ENCODE measurements around the gene DMD.

DNA sequence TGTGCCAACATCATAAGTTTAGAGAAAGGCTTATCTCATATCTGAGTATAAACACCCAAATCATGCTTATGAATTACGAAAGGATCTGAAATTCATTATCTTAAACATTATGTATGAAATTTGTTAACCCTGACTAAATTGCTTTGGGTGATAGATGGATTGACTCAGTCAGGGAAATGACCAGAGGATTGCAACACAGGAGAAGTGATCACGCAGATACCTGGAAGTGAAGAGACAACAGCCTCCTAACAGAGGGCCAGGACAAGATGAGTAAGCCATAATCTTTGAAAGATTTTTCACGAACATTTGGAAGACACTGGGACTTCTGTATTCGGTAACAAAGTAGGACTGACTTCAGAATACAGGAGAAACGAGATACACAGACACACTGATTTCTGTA is 363.4 kb downstream of the DMD start:
- TF ChIP-seq, protein P1, sequence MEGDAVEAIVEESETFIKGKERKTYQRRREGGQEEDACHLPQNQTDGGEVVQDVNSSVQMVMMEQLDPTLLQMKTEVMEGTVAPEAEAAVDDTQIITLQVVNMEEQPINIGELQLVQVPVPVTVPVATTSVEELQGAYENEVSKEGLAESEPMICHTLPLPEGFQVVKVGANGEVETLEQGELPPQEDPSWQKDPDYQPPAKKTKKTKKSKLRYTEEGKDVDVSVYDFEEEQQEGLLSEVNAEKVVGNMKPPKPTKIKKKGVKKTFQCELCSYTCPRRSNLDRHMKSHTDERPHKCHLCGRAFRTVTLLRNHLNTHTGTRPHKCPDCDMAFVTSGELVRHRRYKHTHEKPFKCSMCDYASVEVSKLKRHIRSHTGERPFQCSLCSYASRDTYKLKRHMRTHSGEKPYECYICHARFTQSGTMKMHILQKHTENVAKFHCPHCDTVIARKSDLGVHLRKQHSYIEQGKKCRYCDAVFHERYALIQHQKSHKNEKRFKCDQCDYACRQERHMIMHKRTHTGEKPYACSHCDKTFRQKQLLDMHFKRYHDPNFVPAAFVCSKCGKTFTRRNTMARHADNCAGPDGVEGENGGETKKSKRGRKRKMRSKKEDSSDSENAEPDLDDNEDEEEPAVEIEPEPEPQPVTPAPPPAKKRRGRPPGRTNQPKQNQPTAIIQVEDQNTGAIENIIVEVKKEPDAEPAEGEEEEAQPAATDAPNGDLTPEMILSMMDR (IDR thresholded peaks at IDR 0.05): no peak
- no peak for TF ChIP-seq EZH2 (IDR thresholded peaks at IDR 0.05; ENCODE audit: borderline replicate concordance, insufficient read depth, low read depth, low read length, poor library complexity, severe bottlenecking)
